Aorta (tissue), 5 donors: ENCODE results near the gene ICA1. TPM values are rescaled to one million over a fixed set of nuclear protein-coding genes. Genes with fewer than 3 reads are reported as not detected.

ENCODE experiments used
- ATAC-seq: fragments of 200-7000 bp; cut with Tn5 transposase; one replicate; pipeline ENCODE4 v1.9.1; 2022; ENCODE audit warnings: moderate library complexity; ENCODE audit not compliant: low FRiP score
- DNase-seq, 2 donors: peaks; one replicate each; pipeline ENCODE4 v3.0.0-alpha.2; 2020
- H3K27ac ChIP-seq, 2 donors: one replicate each; pipeline ENCODE4 v1.5.1; 2013; ENCODE audit warnings: low read length in 2 of 2, mild to moderate bottlenecking in 2 of 2, moderate library complexity in 2 of 2, control low read depth in 1 of 2, inconsistent platforms in 1 of 2, low read depth in 1 of 2
- H3K27me3 ChIP-seq, 2 donors: one replicate each; pipeline ENCODE4 v1.6.1; 2013; ENCODE audit warnings: control low read depth in 1 of 2, low read length in 1 of 2, mild to moderate bottlenecking in 1 of 2, moderate library complexity in 1 of 2; ENCODE audit not compliant: insufficient read depth in 2 of 2, control insufficient read depth in 1 of 2
- H3K36me3 ChIP-seq, 2 donors: one replicate each; pipeline ENCODE4 v1.6.1; 2013; ENCODE audit warnings: control low read depth in 1 of 2, low read length in 1 of 2, mild to moderate bottlenecking in 1 of 2; ENCODE audit not compliant: insufficient read depth in 2 of 2, control insufficient read depth in 1 of 2
- H3K4me1 ChIP-seq, 2 donors: one replicate each; pipeline ENCODE4 v1.6.1; 2013; ENCODE audit warnings: low read length in 2 of 2, control low read depth in 1 of 2, mild to moderate bottlenecking in 1 of 2, moderate library complexity in 1 of 2; ENCODE audit not compliant: insufficient read depth in 2 of 2, control insufficient read depth in 1 of 2
- H3K4me3 ChIP-seq, 2 donors: one replicate each; pipeline ENCODE4 v1.5.1; 2013; ENCODE audit warnings: low read length in 2 of 2, control low read depth in 1 of 2, mild to moderate bottlenecking in 1 of 2
- H3K9me3 ChIP-seq: one replicate; pipeline ENCODE4 v1.6.1; 2013; ENCODE audit warnings: mild to moderate bottlenecking, low read length; ENCODE audit not compliant: control insufficient read depth
- WGBS, 2 donors: extraction: QIAGEN DNeasy Blood & Tissue Kit; methylation state at CpG; one replicate each; pipeline ENCODE4 v1.1.7; 2013; 5-methylcytosine and 5-hydroxymethylcytosine counted together
- intact Hi-C, 2 donors: fragments of 100-400 bp; cut with DNase I; formaldehyde crosslinking; loops; one replicate each; pipeline versions ENCODE4 v1.14.2 to v1.15.0; 2022
- polyA plus RNA-seq, 2 donors: library from polyadenylated mRNA; stranded (reverse); fragments of 200-250 nt; gene quantifications; one replicate each; pipeline ENCODE4 v1.2.3, GENCODE V29; 2013
- total RNA-seq, 2 donors: library from RNA; stranded (reverse); fragmentation: NEBNext Ultra II Directional; extraction: Animal tissue kit (Norgen Biotek cat#: 25700); gene quantifications; one replicate each; pipeline ENCODE4 v1.2.1, GENCODE V29; 2021
- donor health status: healthy with polysubstance abuse.
- donor health status: Bipolar disorder and iron deficiency.
- donor health status: DM: no; HTN: no; CAD: no.
- donor health status: DM: no; HTN: no; CAD: no.
- donor health status: DM: yes; HTN: yes; CAD: no.

The ICA1 gene
- total and polyA plus RNA-seq, 4 donors, result 1.5 to 31.1 (median 15.2) TPM

- H3K27ac ChIP-seq, result no peak overlapping the region
- intact Hi-C loops, result no loop called here
- no peaks in the 10 kb centered on the region for H3K27me3 ChIP-seq
Observed at GRCh38 chr7:8291397-8292141, 29.6 kb upstream of the ICA1 start.

GRCh38 chr7:8290645-8291308 lies 28.8 kb upstream of the ICA1 start:
- H3K36me3 ChIP-seq, result no peaks in the 10 kb centered on the region
- H3K27me3 ChIP-seq, result no peaks in the 10 kb centered on the region
- DNase-seq, result no peak
- H3K4me3 ChIP-seq, result no peak overlapping the region
- ATAC-seq, result no peak
- intact Hi-C loops, result no loop called here
- no peak overlapping the region for H3K27ac ChIP-seq
- no peaks in the 10 kb centered on the region for H3K4me1 ChIP-seq
- H3K9me3 ChIP-seq, result no peaks in the 10 kb centered on the region
- WGBS, 2 donors, result 59 to 61% methylated on average over 3 of the region's 3 CpGs

More at GRCh38 chr7:8291397-8292141, 29.6 kb upstream of the ICA1 start:
- no peaks in the 10 kb centered on the region for H3K36me3 ChIP-seq
- DNase-seq (no peak), ATAC-seq (no peak)
- H3K4me3 ChIP-seq, result no peak overlapping the region
- no peaks in the 10 kb centered on the region for H3K4me1 ChIP-seq
- no peaks in the 10 kb centered on the region for H3K9me3 ChIP-seq
- WGBS, 2 donors, result 84 to 96% methylated on average over 3 of the region's 3 CpGs

- Histone ChIP-seq H3K36me3 (no peaks in the 10 kb centered on the region), H3K4me3 (no peak overlapping the region), H3K9me3 (no peaks in the 10 kb centered on the region), H3K27ac (no peak overlapping the region), H3K4me1 (no peaks in the 10 kb centered on the region), H3K27me3 (no peaks in the 10 kb centered on the region)
- WGBS, 2 donors, result 78 to 92% methylated on average over 1 to 2 of the region's 2 CpGs
- intact Hi-C loops, result no loop called here
- DNase-seq, result no peak
- ATAC-seq, result no peak
Observed at GRCh38 chr7:8286118-8286517, 24.2 kb upstream of the ICA1 start.

- no peak overlapping the region for H3K27ac ChIP-seq
Observed at GRCh38 chr7:8285155-8285554, 23.2 kb upstream of the ICA1 start.

GRCh38 chr7:8284606-8285005 lies 22.6 kb upstream of the ICA1 start:
- Histone ChIP-seq H3K4me1 (no peaks in the 10 kb centered on the region), H3K36me3 (no peaks in the 10 kb centered on the region), H3K27me3 (no peaks in the 10 kb centered on the region), H3K9me3 (no peaks in the 10 kb centered on the region), H3K4me3 (no peak overlapping the region), H3K27ac (no peak overlapping the region)
- ATAC-seq, result no peak
- 13 to 26% methylated on average over 1 of the region's 1 CpG for WGBS, 2 donors
- DNase-seq, result no peak
- intact Hi-C loops, result no loop called here

More at GRCh38 chr7:8285155-8285554, 23.2 kb upstream of the ICA1 start:
- intact Hi-C loops, result no loop called here
- no peaks in the 10 kb centered on the region for H3K36me3 ChIP-seq
- ATAC-seq (no peak), DNase-seq (no peak)
- H3K27me3 ChIP-seq, result no peaks in the 10 kb centered on the region
- H3K9me3 ChIP-seq, result no peaks in the 10 kb centered on the region
- H3K4me1 ChIP-seq, result no peaks in the 10 kb centered on the region
- H3K4me3 ChIP-seq, result no peak overlapping the region

GRCh38 chr7:8283968-8284367 lies 22.0 kb upstream of the ICA1 start:
- no peak overlapping the region for H3K4me3 ChIP-seq
- intact Hi-C loops, result no loop called here
- DNase-seq (no peak), ATAC-seq (no peak)
- 37 to 41% methylated on average over 2 of the region's 2 CpGs for WGBS, 2 donors
- no peaks in the 10 kb centered on the region for H3K27me3 ChIP-seq
- no peaks in the 10 kb centered on the region for H3K36me3 ChIP-seq
- no peaks in the 10 kb centered on the region for H3K9me3 ChIP-seq
- H3K4me1 ChIP-seq, result no peaks in the 10 kb centered on the region
- H3K27ac ChIP-seq, result no peak overlapping the region

GRCh38 chr7:8282871-8283270 lies 20.9 kb upstream of the ICA1 start:
- no peak for DNase-seq
- H3K27ac ChIP-seq, result no peak overlapping the region
- H3K36me3 ChIP-seq, result no peaks in the 10 kb centered on the region
- no peak for ATAC-seq
- 79 to 83% methylated on average over 2 of the region's 2 CpGs for WGBS, 2 donors
- H3K4me1 ChIP-seq, result no peaks in the 10 kb centered on the region
- H3K4me3 ChIP-seq, result no peak overlapping the region
- intact Hi-C loops, result no loop called here
- no peaks in the 10 kb centered on the region for H3K9me3 ChIP-seq
- H3K27me3 ChIP-seq, result no peaks in the 10 kb centered on the region

GRCh38 chr7:8282162-8282561 lies 20.2 kb upstream of the ICA1 start:
- Histone ChIP-seq H3K4me3 (no peak overlapping the region), H3K27ac (no peak overlapping the region), H3K9me3 (no peaks in the 10 kb centered on the region), H3K27me3 (no peaks in the 10 kb centered on the region), H3K36me3 (no peaks in the 10 kb centered on the region), H3K4me1 (no peaks in the 10 kb centered on the region)
- ATAC-seq (no peak), DNase-seq (no peak)
- 71 to 78% methylated on average over 3 of the region's 3 CpGs for WGBS, 2 donors
- intact Hi-C loops, result no loop called here

- WGBS, 2 donors, result 56 to 87% methylated on average over 2 of the region's 2 CpGs
- Histone ChIP-seq H3K27me3 (peaks cover 0 to 2% of the 10 kb centered on the region in 2 donors), H3K4me1 (no peaks in the 10 kb centered on the region), H3K27ac (no peak overlapping the region), H3K9me3 (no peaks in the 10 kb centered on the region), H3K4me3 (no peak overlapping the region), H3K36me3 (no peaks in the 10 kb centered on the region)
- intact Hi-C loops, result no loop called here
- ATAC-seq (no peak), DNase-seq (no peak)
Observed at GRCh38 chr7:8278183-8278582, 16.2 kb upstream of the ICA1 start.
